ENCODE results near the gene STK26.

The STK26 gene

GRCh38 chrX:132101206-132101605 is 78.1 kb downstream of the STK26 start:
- H3K9me3 ChIP-seq (ENCODE audit: control extremely low read depth in 1 of 5, control insufficient read depth in 4 of 5, insufficient read depth in 2 of 5, low read depth in 1 of 5, low read length in 4 of 5), result peaks cover 0 to 1% (median 0%) of the 10 kb centered on the region in 5 experiments
- H3K27ac ChIP-seq (ENCODE audit: insufficient read depth in 1 of 2, low read depth in 1 of 2, low read length in 2 of 2, poor library complexity in 1 of 2, severe bottlenecking in 2 of 2), result no peak overlapping the region
- CTCF ChIA-PET, result interaction anchor here (1.2 kb wide), 1 partner anchor 9 kb away, joined by 3 read pairs; no protein-coding TSS in a partner anchor
- DNase-seq, result no peak
- no peaks in the 10 kb centered on the region for H3K4me1 ChIP-seq (ENCODE audit: control extremely low read depth in 1 of 4, control insufficient read depth in 4 of 4, insufficient read depth in 4 of 4, low read length in 3 of 4)
- H3K36me3 ChIP-seq (ENCODE audit: control insufficient read depth in 4 of 4, insufficient read depth in 4 of 4, low read length in 3 of 4), result no peaks in the 10 kb centered on the region
- peaks cover 0 to 17% (median 0%) of the 10 kb centered on the region in 5 experiments for H3K27me3 ChIP-seq (replicated peaks in 2 of 5; ENCODE audit: control insufficient read depth in 4 of 5, insufficient read depth in 5 of 5, low read length in 4 of 5)
- H3K4me3 ChIP-seq (ENCODE audit: control insufficient read depth in 1 of 7, extremely low read depth in 1 of 7, insufficient read depth in 4 of 7, low read depth in 2 of 7, low read length in 6 of 7), result no peak overlapping the region
- 84% methylated on average over 4 of the region's 4 CpGs for WGBS (ENCODE audit: insufficient coverage)
- POLR2A ChIA-PET, result no interaction called here

- Histone ChIP-seq H3K27ac (ENCODE audit: insufficient read depth in 1 of 2, low read depth in 1 of 2, low read length in 2 of 2, poor library complexity in 1 of 2, severe bottlenecking in 2 of 2) (no peak overlapping the region), H3K4me3 (ENCODE audit: control insufficient read depth in 1 of 7, extremely low read depth in 1 of 7, insufficient read depth in 4 of 7, low read depth in 2 of 7, low read length in 6 of 7) (no peak overlapping the region), H3K36me3 (ENCODE audit: control insufficient read depth in 4 of 4, insufficient read depth in 4 of 4, low read length in 3 of 4) (no peaks in the 10 kb centered on the region), H3K4me1 (ENCODE audit: control extremely low read depth in 1 of 4, control insufficient read depth in 4 of 4, insufficient read depth in 4 of 4, low read length in 3 of 4) (no peaks in the 10 kb centered on the region), H3K9me3 (ENCODE audit: control extremely low read depth in 1 of 5, control insufficient read depth in 4 of 5, insufficient read depth in 2 of 5, low read depth in 1 of 5, low read length in 4 of 5) (peaks cover 0 to 1% (median 0%) of the 10 kb centered on the region in 5 experiments), H3K27me3 (replicated peaks in 2 of 5; ENCODE audit: control insufficient read depth in 4 of 5, insufficient read depth in 5 of 5, low read length in 4 of 5) (peaks cover 0 to 17% (median 0%) of the 10 kb centered on the region in 5 experiments)
- DNase-seq, result no peak
- 65% methylated on average over 7 of the region's 9 CpGs for WGBS (ENCODE audit: insufficient coverage)
- ChIA-PET CTCF (interaction anchor here (1.2 to 1.4 kb wide), 3 partner anchors 9 to 513 kb away, joined by 3 read pairs; no protein-coding TSS in a partner anchor), POLR2A (no interaction called here)
These were observed 78.7 kb downstream of the STK26 start for GRCh38 chrX:132101799-132102198.

GRCh38 chrX:132107291-132107690 is 84.2 kb downstream of the STK26 start:
- no peak for DNase-seq
- Histone ChIP-seq H3K27ac (ENCODE audit: insufficient read depth in 1 of 2, low read depth in 1 of 2, low read length in 2 of 2, poor library complexity in 1 of 2, severe bottlenecking in 2 of 2) (no peak overlapping the region), H3K4me1 (ENCODE audit: control extremely low read depth in 1 of 4, control insufficient read depth in 4 of 4, insufficient read depth in 4 of 4, low read length in 3 of 4) (no peaks in the 10 kb centered on the region), H3K9me3 (ENCODE audit: control extremely low read depth in 1 of 5, control insufficient read depth in 4 of 5, insufficient read depth in 2 of 5, low read depth in 1 of 5, low read length in 4 of 5) (no peaks in the 10 kb centered on the region), H3K4me3 (ENCODE audit: control insufficient read depth in 1 of 7, extremely low read depth in 1 of 7, insufficient read depth in 4 of 7, low read depth in 2 of 7, low read length in 6 of 7) (no peak overlapping the region), H3K36me3 (ENCODE audit: control insufficient read depth in 4 of 4, insufficient read depth in 4 of 4, low read length in 3 of 4) (no peaks in the 10 kb centered on the region), H3K27me3 (replicated peaks in 2 of 5; ENCODE audit: control insufficient read depth in 4 of 5, insufficient read depth in 5 of 5, low read length in 4 of 5) (peaks cover 0 to 7% (median 0%) of the 10 kb centered on the region in 5 experiments)
- CTCF ChIA-PET, result no interaction called here
- POLR2A ChIA-PET, result no interaction called here

DNA sequence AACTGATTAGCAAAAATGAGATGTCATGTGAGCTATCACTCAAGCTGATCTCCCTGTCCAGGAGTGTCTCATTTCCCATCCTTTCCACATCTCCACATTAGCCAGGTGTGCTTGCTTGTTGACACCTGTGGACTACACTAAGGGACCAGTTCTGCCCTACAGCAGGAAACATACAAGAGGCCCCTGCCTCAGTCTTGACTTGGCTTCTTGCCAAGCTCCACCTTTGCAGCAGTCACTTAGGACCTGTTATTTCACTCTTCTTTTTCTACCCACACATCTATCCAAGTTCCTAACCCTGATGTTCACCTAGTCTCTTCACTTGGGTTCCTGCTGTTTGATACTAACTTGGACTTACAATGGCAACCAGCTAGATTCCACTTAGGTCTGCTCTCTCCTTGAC is 91.5 kb downstream of the STK26 start:
- Histone ChIP-seq H3K4me1 (ENCODE audit: control extremely low read depth in 1 of 4, control insufficient read depth in 4 of 4, insufficient read depth in 4 of 4, low read length in 3 of 4) (no peaks in the 10 kb centered on the region), H3K4me3 (ENCODE audit: control insufficient read depth in 1 of 7, extremely low read depth in 1 of 7, insufficient read depth in 4 of 7, low read depth in 2 of 7, low read length in 6 of 7) (no peak overlapping the region), H3K9me3 (ENCODE audit: control extremely low read depth in 1 of 5, control insufficient read depth in 4 of 5, insufficient read depth in 2 of 5, low read depth in 1 of 5, low read length in 4 of 5) (no peaks in the 10 kb centered on the region), H3K36me3 (ENCODE audit: control insufficient read depth in 4 of 4, insufficient read depth in 4 of 4, low read length in 3 of 4) (no peaks in the 10 kb centered on the region), H3K27ac (ENCODE audit: insufficient read depth in 1 of 2, low read depth in 1 of 2, low read length in 2 of 2, poor library complexity in 1 of 2, severe bottlenecking in 2 of 2) (no peak overlapping the region), H3K27me3 (replicated peaks in 2 of 5; ENCODE audit: control insufficient read depth in 4 of 5, insufficient read depth in 5 of 5, low read length in 4 of 5) (peaks cover 0 to 7% (median 0%) of the 10 kb centered on the region in 5 experiments)
- CTCF ChIA-PET, result interaction anchor here (0.9 kb wide), 1 partner anchor 23 kb away, joined by 3 read pairs; no protein-coding TSS in a partner anchor
- POLR2A ChIA-PET, result no interaction called here
- DNase-seq, result no peak

DNA sequence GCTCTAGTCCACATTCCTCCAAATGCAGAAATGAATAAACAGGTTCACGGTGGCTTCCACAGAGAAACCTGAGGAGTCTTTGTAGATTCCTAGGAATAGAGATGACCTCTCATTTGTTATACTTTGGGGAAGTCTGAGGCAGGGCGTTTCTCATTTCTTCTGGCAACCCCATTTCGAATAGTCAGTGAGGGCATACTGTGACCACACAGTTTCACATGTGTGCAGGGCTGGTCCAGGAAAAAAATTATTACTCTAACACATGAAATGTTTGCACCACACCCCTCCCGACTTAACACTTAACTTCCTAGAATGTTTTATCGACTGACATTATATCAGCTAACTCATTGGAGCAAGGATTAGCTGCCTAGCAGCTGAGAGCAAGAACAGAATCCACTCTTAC is 92.7 kb downstream of the STK26 start:
- CTCF ChIA-PET, result no interaction called here
- 79% methylated on average over 5 of the region's 5 CpGs for WGBS (ENCODE audit: insufficient coverage)
- no peak for DNase-seq

DNA sequence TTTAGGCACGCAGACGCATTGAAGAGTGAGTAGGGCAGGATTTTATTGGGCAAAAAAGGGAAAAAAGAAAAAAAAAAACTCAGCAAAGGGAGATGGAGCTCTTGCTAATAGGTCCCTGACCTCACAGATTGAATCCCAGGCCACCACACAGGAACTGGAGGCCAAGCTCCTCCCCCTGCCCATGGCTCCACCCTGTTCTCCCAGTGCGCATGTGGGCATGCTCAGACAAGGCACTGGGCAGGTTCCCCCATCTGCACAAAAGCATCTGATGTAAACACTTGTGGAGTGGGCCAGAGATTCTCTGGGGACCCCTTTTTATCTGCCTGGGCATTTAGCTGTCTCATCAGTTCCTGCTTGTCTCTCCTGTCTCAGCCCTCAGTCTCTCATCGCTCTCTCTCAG is 95.3 kb downstream of the STK26 start:
- Histone ChIP-seq H3K4me3 (ENCODE audit: control insufficient read depth in 1 of 7, extremely low read depth in 1 of 7, insufficient read depth in 4 of 7, low read depth in 2 of 7, low read length in 6 of 7) (no peak overlapping the region), H3K27me3 (replicated peaks in 2 of 5; ENCODE audit: control insufficient read depth in 4 of 5, insufficient read depth in 5 of 5, low read length in 4 of 5) (no peaks in the 10 kb centered on the region), H3K36me3 (ENCODE audit: control insufficient read depth in 4 of 4, insufficient read depth in 4 of 4, low read length in 3 of 4) (no peaks in the 10 kb centered on the region), H3K4me1 (ENCODE audit: control extremely low read depth in 1 of 4, control insufficient read depth in 4 of 4, insufficient read depth in 4 of 4, low read length in 3 of 4) (no peaks in the 10 kb centered on the region), H3K27ac (ENCODE audit: insufficient read depth in 1 of 2, low read depth in 1 of 2, low read length in 2 of 2, poor library complexity in 1 of 2, severe bottlenecking in 2 of 2) (no peak overlapping the region), H3K9me3 (ENCODE audit: control extremely low read depth in 1 of 5, control insufficient read depth in 4 of 5, insufficient read depth in 2 of 5, low read depth in 1 of 5, low read length in 4 of 5) (no peaks in the 10 kb centered on the region)
- no peak for DNase-seq
- CTCF ChIA-PET, result no interaction called here
- POLR2A ChIA-PET, result no interaction called here
- WGBS (ENCODE audit: insufficient coverage), result 97% methylated on average over 3 of the region's 4 CpGs

More for the DNA sequence above, 92.7 kb downstream of the STK26 start:
- Histone ChIP-seq H3K27me3 (replicated peaks in 2 of 5; ENCODE audit: control insufficient read depth in 4 of 5, insufficient read depth in 5 of 5, low read length in 4 of 5) (peaks cover 0 to 6% (median 0%) of the 10 kb centered on the region in 5 experiments), H3K4me1 (ENCODE audit: control extremely low read depth in 1 of 4, control insufficient read depth in 4 of 4, insufficient read depth in 4 of 4, low read length in 3 of 4) (no peaks in the 10 kb centered on the region), H3K4me3 (ENCODE audit: control insufficient read depth in 1 of 7, extremely low read depth in 1 of 7, insufficient read depth in 4 of 7, low read depth in 2 of 7, low read length in 6 of 7) (no peak overlapping the region), H3K27ac (ENCODE audit: insufficient read depth in 1 of 2, low read depth in 1 of 2, low read length in 2 of 2, poor library complexity in 1 of 2, severe bottlenecking in 2 of 2) (no peak overlapping the region), H3K9me3 (ENCODE audit: control extremely low read depth in 1 of 5, control insufficient read depth in 4 of 5, insufficient read depth in 2 of 5, low read depth in 1 of 5, low read length in 4 of 5) (no peaks in the 10 kb centered on the region), H3K36me3 (ENCODE audit: control insufficient read depth in 4 of 4, insufficient read depth in 4 of 4, low read length in 3 of 4) (no peaks in the 10 kb centered on the region)
- POLR2A ChIA-PET, result no interaction called here

- H3K4me1 ChIP-seq (ENCODE audit: control extremely low read depth in 1 of 4, control insufficient read depth in 4 of 4, insufficient read depth in 4 of 4, low read length in 3 of 4), result no peaks in the 10 kb centered on the region
- ChIA-PET CTCF (no interaction called here), POLR2A (no interaction called here)
- H3K27ac ChIP-seq (ENCODE audit: insufficient read depth in 1 of 2, low read depth in 1 of 2, low read length in 2 of 2, poor library complexity in 1 of 2, severe bottlenecking in 2 of 2), result no peak overlapping the region
- H3K36me3 ChIP-seq (ENCODE audit: control insufficient read depth in 4 of 4, insufficient read depth in 4 of 4, low read length in 3 of 4), result no peaks in the 10 kb centered on the region
- 64% methylated on average over 3 of the region's 3 CpGs for WGBS (ENCODE audit: insufficient coverage)
- H3K4me3 ChIP-seq (ENCODE audit: control insufficient read depth in 1 of 7, extremely low read depth in 1 of 7, insufficient read depth in 4 of 7, low read depth in 2 of 7, low read length in 6 of 7), result no peak overlapping the region
- no peak for DNase-seq
- no peaks in the 10 kb centered on the region for H3K9me3 ChIP-seq (ENCODE audit: control extremely low read depth in 1 of 5, control insufficient read depth in 4 of 5, insufficient read depth in 2 of 5, low read depth in 1 of 5, low read length in 4 of 5)
- H3K27me3 ChIP-seq (replicated peaks in 2 of 5; ENCODE audit: control insufficient read depth in 4 of 5, insufficient read depth in 5 of 5, low read length in 4 of 5), result no peaks in the 10 kb centered on the region
These were observed 96.2 kb downstream of the STK26 start for GRCh38 chrX:132119283-132119682.

All from common myeloid progenitor, CD34-positive (primary cell).